IMR-90 (cell line): ENCODE data around the gene FREM3. TPM values are rescaled to one million over a fixed set of nuclear protein-coding genes. Genes with fewer than 3 reads are reported as not detected.

ENCODE experiments used
- ATAC-seq: fragments of 200-7000 bp; cut with Tn5 transposase; 2 replicates; pipeline ENCODE4 v1.9.1; 2020; ENCODE audit warnings: low read depth, mild to moderate bottlenecking, moderate library complexity
- BruUV-seq: library from RNA; stranded (reverse); fragments of 400-500 nt; replicated peaks from 2 replicates; lab custom pipeline; 2021; lab: Mats Ljungman, UMichigan
- CTCF ChIA-PET: fragments of 300-600 bp; formaldehyde crosslinking; extraction: SDS; loops from one replicate; lab custom pipeline; 2021; ENCODE audit warnings: antibody characterized with exemption; lab: Yijun Ruan, JAX
- POLR2A ChIA-PET: fragments of 300-600 bp; sonication (Branson Sonifier 250); formaldehyde crosslinking; loops from one replicate; lab custom pipeline; 2022; ENCODE audit warnings: antibody characterized with exemption; ENCODE audit not compliant: unreplicated experiment; lab: Charles Lee
- DNase-seq: peaks from one replicate; pipeline ENCODE4 v3.0.0; 2013
- H2AFZ ChIP-seq: replicated peaks from 2 replicates; pipeline ENCODE3; 2013; ENCODE audit warnings: low read length, mild to moderate bottlenecking; ENCODE audit not compliant: poor library complexity
- H2AK5ac ChIP-seq: 2 replicates; pipeline ENCODE4 v1.6.1; 2013; ENCODE audit warnings: low read depth, low read length, inconsistent platforms
- H2AK9ac ChIP-seq: replicated peaks from 2 replicates; pipeline ENCODE3; 2013; ENCODE audit warnings: mild to moderate bottlenecking, low read depth, low read length, moderate library complexity; ENCODE audit not compliant: poor library complexity
- H2BK120ac ChIP-seq: 2 replicates; pipeline ENCODE4 v1.6.1; 2013; ENCODE audit warnings: low read depth, low read length, inconsistent platforms
- H2BK15ac ChIP-seq: 3 replicates; pipeline ENCODE4 v1.6.1; 2013; ENCODE audit warnings: low read depth, low read length, inconsistent platforms
- H2BK20ac ChIP-seq: 2 replicates; pipeline ENCODE4 v1.6.1; 2013; ENCODE audit warnings: low read depth, mild to moderate bottlenecking, inconsistent platforms, low read length, moderate library complexity
- H2BK5ac ChIP-seq: 2 replicates; pipeline ENCODE4 v1.6.1; 2013; ENCODE audit warnings: mild to moderate bottlenecking, low read depth, low read length, inconsistent platforms; ENCODE audit not compliant: poor library complexity, severe bottlenecking
- H3K14ac ChIP-seq: replicated peaks from 2 replicates; pipeline ENCODE4 v1.6.1; 2013; ENCODE audit warnings: low read depth, low read length, inconsistent platforms
- H3K18ac ChIP-seq: 2 replicates; pipeline ENCODE4 v1.6.1; 2013; ENCODE audit warnings: low read depth, low read length, control low read depth
- H3K23ac ChIP-seq: 2 replicates; pipeline ENCODE4 v1.6.1; 2013; ENCODE audit warnings: low read depth, low read length, inconsistent platforms
- H3K27ac ChIP-seq: 2 replicates; pipeline ENCODE4 v1.5.1; 2013; ENCODE audit warnings: mild to moderate bottlenecking, control low read depth, low read length; ENCODE audit not compliant: insufficient read depth
- H3K27me3 ChIP-seq: 2 replicates; pipeline ENCODE4 v1.6.1; 2013; ENCODE audit warnings: low read length; ENCODE audit not compliant: control insufficient read depth, insufficient read depth
- H3K36me3 ChIP-seq: 2 replicates; pipeline ENCODE4 v1.6.1; 2013; ENCODE audit warnings: low read length, mixed read lengths; ENCODE audit not compliant: control insufficient read depth, insufficient read depth
- H3K4ac ChIP-seq: 2 replicates; pipeline ENCODE4 v1.6.1; 2013; ENCODE audit warnings: low read depth, low read length, inconsistent platforms
- H3K4me1 ChIP-seq: 2 replicates; pipeline ENCODE4 v1.6.1; 2013; ENCODE audit warnings: low read length, mixed read lengths; ENCODE audit not compliant: control insufficient read depth, insufficient read depth
- H3K4me2 ChIP-seq: 2 replicates; pipeline ENCODE4 v1.6.1; 2013; ENCODE audit warnings: low read depth, mild to moderate bottlenecking, control low read depth, low read length, moderate library complexity
- H3K4me3 ChIP-seq: 2 replicates; pipeline ENCODE4 v1.5.1; 2013; ENCODE audit warnings: low read depth, mild to moderate bottlenecking, control low read depth, low read length, moderate library complexity; ENCODE audit not compliant: insufficient read depth
- H3K56ac ChIP-seq: 2 replicates; pipeline ENCODE4 v1.6.1; 2013; ENCODE audit warnings: low read length, inconsistent platforms; ENCODE audit not compliant: insufficient read depth; ENCODE audit errors: extremely low read depth
- H3K79me1 ChIP-seq, 2 experiments: 2 replicates each; pipeline ENCODE4 v1.6.1; 2013; ENCODE audit warnings: low read length in 2 of 2, inconsistent platforms in 1 of 2, low read depth in 1 of 2
- H3K9ac ChIP-seq: 2 replicates; pipeline ENCODE4 v1.6.1; 2013; ENCODE audit warnings: low read depth, low read length, control low read depth
- H3K9me1 ChIP-seq: 2 replicates; pipeline ENCODE4 v1.6.1; 2013; ENCODE audit warnings: low read length, inconsistent platforms; ENCODE audit not compliant: insufficient read depth
- H3K9me3 ChIP-seq: 2 replicates; pipeline ENCODE4 v1.6.1; 2013; ENCODE audit warnings: low read length; ENCODE audit not compliant: control insufficient read depth, insufficient read depth
- H4K20me1 ChIP-seq: 2 replicates; pipeline ENCODE4 v1.6.1; 2013; ENCODE audit warnings: low read length, inconsistent platforms; ENCODE audit not compliant: insufficient read depth
- H4K5ac ChIP-seq: 2 replicates; pipeline ENCODE4 v1.6.1; 2013; ENCODE audit warnings: mild to moderate bottlenecking, low read depth, low read length, control low read depth
- H4K8ac ChIP-seq, 2 experiments: 2 replicates each; pipeline ENCODE4 v1.6.1; 2013; ENCODE audit warnings: low read depth in 2 of 2, low read length in 2 of 2, control low read depth in 1 of 2, inconsistent platforms in 1 of 2
- H4K91ac ChIP-seq: 2 replicates; pipeline ENCODE4 v1.6.1; 2013; ENCODE audit warnings: low read depth, low read length, inconsistent platforms; ENCODE audit not compliant: insufficient read depth
- MAFK ChIP-seq: IDR thresholded peaks from 2 replicates; pipeline ENCODE4 v1.6.1; 2012; ENCODE audit warnings: low read depth, low read length, improper control_type of control experiment
- NFE2L2 ChIP-seq: fragments of 150-350 bp; IDR thresholded peaks from 2 replicates; pipeline ENCODE4 v1.6.1; 2016; ENCODE audit warnings: low read depth, mild to moderate bottlenecking, low read length
- POLR2A ChIP-seq: IDR thresholded peaks from 2 replicates; pipeline ENCODE4 v1.6.1; 2012; ENCODE audit warnings: mild to moderate bottlenecking, low read depth, low read length
- WGBS, 2 experiments: methylation state at CpG; one replicate each; pipeline versions ENCODE4 v1.1.5 to v1.1.7; 2013; ENCODE audit warnings: missing lambda C conversion rate in 2 of 2; ENCODE audit not compliant: insufficient read length in 1 of 2; ENCODE audit errors: extremely low coverage in 2 of 2; 5-methylcytosine and 5-hydroxymethylcytosine counted together
- dilution Hi-C: fragments of 300-500 bp; cut with HindIII; formaldehyde crosslinking; loops from one replicate; pipeline ENCODE4 v1.14.3; 2018; ENCODE audit warnings: low sequenced_read_pairs; ENCODE audit not compliant: unreplicated experiment
- in situ Hi-C: fragments of 300-500 bp; cut with MboI; formaldehyde crosslinking; loops from 3 replicates; pipeline ENCODE4 v1.14.3; 2019; ENCODE audit warnings: low sequenced_read_pairs, inconsistent platforms, mixed read lengths
- intact Hi-C: fragments of 100-400 bp; cut with micrococcal nuclease; formaldehyde crosslinking; loops from 2 replicates; pipeline ENCODE4 v1.10.0; 2022
- polyA plus RNA-seq, 3 experiments: library from polyadenylated mRNA; depleted of rRNA; stranded (reverse); fragments of >200 nt; gene quantifications; 2 replicates each; pipeline ENCODE4 v1.2.3, GENCODE V29; 2012; ENCODE audit warnings: low replicate concordance in 1 of 3
- total RNA-seq: library from RNA; depleted of rRNA; stranded (reverse); fragments of >200 nt; gene quantifications from 2 replicates; pipeline ENCODE4 v1.2.3, GENCODE V29; 2012

FREM3 gene
- total and polyA plus RNA-seq, 2 of the 4 experiments (the other 2 are of a cell fraction) = not detected

GRCh38 chr4:143658336-143658735, 42.1 kb downstream of the FREM3 start:
- Histone ChIP-seq H2AK5ac (no peak overlapping the region), H3K23ac (no peak overlapping the region), H4K20me1 (no peaks in the 10 kb centered on the region), H3K4me2 (no peak overlapping the region), H3K56ac (no peak overlapping the region), H3K36me3 (no peaks in the 10 kb centered on the region), H3K27me3 (no peaks in the 10 kb centered on the region), H2AK9ac (no peak overlapping the region), H3K9ac (no peak overlapping the region), H3K18ac (no peak overlapping the region), H3K14ac (no peak overlapping the region), H3K79me1 (no peaks in the 10 kb centered on the region), H3K4ac (no peak overlapping the region), H4K8ac (no peak overlapping the region), H2BK120ac (no peak overlapping the region), H3K27ac (no peak overlapping the region), H2AFZ (no peak overlapping the region), H2BK5ac (no peak overlapping the region), H4K5ac (no peak overlapping the region), H4K91ac (no peak overlapping the region), H3K4me3 (no peak overlapping the region), H2BK20ac (no peak overlapping the region), H2BK15ac (no peak overlapping the region), H3K9me3 (no peaks in the 10 kb centered on the region), H3K9me1 (no peaks in the 10 kb centered on the region), H3K4me1 (no peaks in the 10 kb centered on the region)
- no peak for ATAC-seq
- ChIA-PET POLR2A (no interaction called here), CTCF (no interaction called here)
- DNase-seq = no peak
- BruUV-seq = no TSS peak
- in situ Hi-C loops (no loop called here), dilution Hi-C loops (no loop called here), intact Hi-C loops (no loop called here)
- WGBS, 2 experiments = no CpG with 5 or more reads among the region's 4 CpGs
- TF ChIP-seq NFE2L2 = no peak
- no peak for TF ChIP-seq MAFK
- no peak for TF ChIP-seq POLR2A
